ENCODE results near the gene KDM4F.

DNA sequence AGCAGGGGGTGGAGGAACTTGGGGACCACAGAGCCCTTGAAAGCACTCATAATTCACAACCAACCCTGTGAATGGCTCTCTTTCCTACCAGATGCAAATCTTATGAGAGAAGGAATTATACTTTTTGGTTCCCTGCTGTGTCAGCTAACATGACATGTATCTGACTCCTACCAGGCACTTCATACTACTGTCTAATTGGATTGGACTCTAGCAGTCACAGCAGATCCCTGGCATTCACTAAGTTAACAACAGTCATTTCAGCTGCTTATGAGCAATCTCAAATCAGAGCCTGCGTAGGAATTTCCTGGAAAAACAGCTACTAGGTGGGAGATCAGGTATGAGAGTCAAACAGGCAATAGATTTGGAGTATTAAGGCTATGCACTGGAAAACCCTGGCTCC lies 29.3 kb downstream of the KDM4F start:
- TF ChIP-seq CTBP1 (IDR thresholded peaks at IDR 0.05; ENCODE audit: borderline replicate concordance) (no peak), SP1 (IDR thresholded peaks at IDR 0.05) (no peak), LEF1 (IDR thresholded peaks at IDR 0.05; ENCODE audit: borderline replicate concordance) (no peak), FOXK2 (IDR thresholded peaks at IDR 0.05) (no peak), FOXA1 (IDR thresholded peaks at IDR 0.05) (no peak)

Measured in HEK293T (cell line).